NCI-H1436 treated with DMSO at 0.1 percent for 48 hours (cell line): Measurements from ENCODE around the gene TWNK.
"Not testable (repeated sequence)": the region's sequence is repeated elsewhere in the genome, so short reads cannot be mapped to it uniquely, and the experiment has no call there.

Source experiments
- DNase-seq: peaks from one replicate; lab custom pipeline; 2025; lab: John Stamatoyannopoulos, UW

The TWNK gene

GRCh38 chr10:100972904-100973535 lies 14.3 kb upstream of the TWNK start:
- DNase-seq = no peak

DNA sequence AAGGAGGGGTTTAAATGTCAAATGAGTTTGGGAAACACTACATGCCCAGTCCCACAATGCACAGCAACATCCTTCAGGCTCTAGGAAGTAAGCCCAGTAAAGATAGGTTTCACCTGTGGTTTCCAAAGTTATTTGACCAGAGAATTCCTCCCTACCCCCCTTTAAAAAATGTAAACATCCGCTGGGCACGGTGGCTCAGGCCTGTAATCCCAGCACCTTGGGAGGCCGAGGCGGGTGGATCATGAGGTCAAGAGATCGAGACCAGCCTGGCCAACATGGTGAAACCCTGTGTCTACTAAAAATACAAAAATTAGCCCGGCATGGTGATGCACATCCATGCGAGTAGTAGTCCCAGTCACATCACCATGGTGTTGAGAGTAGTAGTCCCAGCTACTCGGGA lies 11.9 kb upstream of the TWNK start:
- not testable (repeated sequence) for DNase-seq

DNA sequence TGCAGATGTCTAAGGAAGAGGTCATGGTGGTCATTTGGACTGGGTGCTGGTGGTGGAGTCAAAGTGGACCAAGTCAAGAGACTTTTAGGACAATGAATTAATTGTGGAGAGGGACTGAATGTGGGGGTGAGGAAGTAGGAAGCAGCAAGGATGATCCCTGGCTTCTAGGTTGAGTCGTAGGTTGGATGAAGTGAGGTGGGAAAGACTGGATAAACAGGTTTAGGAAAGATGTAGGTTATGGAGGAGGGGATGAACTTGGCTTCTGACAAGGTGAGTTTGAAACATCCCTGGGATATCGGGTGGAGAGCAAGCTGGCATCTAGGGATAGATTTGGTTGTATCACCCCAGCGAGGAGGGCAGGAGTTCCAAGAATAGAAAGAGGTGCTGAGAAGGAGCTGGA lies 10.4 kb upstream of the TWNK start:
- no peak for DNase-seq

GRCh38 chr10:100977436-100977835 lies 9.9 kb upstream of the TWNK start:
- DNase-seq = no peak

- DNase-seq = no peak
These were observed 9.0 kb upstream of the TWNK start for GRCh38 chr10:100978121-100978900.

DNA sequence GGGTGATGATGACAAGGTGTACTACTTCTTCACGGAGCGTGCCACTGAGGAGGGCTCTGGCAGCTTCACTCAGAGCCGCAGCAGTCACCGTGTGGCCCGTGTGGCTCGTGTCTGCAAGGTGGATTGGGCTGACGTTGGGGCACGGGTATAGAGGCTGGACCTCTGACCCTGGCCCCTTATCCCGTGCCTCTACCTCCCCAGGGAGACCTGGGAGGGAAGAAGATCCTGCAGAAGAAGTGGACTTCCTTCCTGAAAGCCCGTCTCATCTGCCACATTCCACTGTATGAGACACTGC lies 8.5 kb upstream of the TWNK start:
- DNase-seq = no peak

GRCh38 chr10:100979791-100980272 lies 7.5 kb upstream of the TWNK start:
- DNase-seq = no peak

GRCh38 chr10:100980311-100980710 lies 7.0 kb upstream of the TWNK start:
- no peak for DNase-seq

- DNase-seq = no peak
These were observed 6.6 kb upstream of the TWNK start for GRCh38 chr10:100980711-100981110.

DNA sequence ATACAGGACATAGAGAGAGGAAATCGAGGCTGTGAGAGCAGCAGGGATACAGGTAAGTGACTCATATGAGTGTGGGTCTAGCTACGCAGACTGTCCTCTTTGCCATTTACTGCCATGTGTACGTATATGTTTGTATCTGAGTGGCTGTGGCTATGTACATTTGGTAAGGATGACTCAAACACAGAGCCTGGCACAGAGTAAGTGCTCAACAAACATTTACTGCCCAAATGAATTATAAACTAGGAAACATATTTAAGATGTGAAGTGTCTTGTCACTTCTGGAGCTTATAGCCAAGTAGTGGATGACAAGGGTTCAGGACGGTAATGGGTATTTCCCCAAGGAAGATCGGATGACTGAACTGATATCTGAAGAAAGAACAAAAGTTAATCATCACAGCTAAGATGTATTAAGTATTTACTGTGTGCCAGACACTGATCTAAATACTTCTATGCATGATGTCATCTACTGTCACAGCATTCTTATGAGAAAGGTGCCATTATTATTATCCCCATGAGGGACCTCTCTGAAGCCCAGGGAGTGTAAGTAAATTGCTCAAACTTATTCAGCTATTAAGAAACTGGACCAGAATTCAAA lies 6.1 kb upstream of the TWNK start:
- no peak for DNase-seq

DNA sequence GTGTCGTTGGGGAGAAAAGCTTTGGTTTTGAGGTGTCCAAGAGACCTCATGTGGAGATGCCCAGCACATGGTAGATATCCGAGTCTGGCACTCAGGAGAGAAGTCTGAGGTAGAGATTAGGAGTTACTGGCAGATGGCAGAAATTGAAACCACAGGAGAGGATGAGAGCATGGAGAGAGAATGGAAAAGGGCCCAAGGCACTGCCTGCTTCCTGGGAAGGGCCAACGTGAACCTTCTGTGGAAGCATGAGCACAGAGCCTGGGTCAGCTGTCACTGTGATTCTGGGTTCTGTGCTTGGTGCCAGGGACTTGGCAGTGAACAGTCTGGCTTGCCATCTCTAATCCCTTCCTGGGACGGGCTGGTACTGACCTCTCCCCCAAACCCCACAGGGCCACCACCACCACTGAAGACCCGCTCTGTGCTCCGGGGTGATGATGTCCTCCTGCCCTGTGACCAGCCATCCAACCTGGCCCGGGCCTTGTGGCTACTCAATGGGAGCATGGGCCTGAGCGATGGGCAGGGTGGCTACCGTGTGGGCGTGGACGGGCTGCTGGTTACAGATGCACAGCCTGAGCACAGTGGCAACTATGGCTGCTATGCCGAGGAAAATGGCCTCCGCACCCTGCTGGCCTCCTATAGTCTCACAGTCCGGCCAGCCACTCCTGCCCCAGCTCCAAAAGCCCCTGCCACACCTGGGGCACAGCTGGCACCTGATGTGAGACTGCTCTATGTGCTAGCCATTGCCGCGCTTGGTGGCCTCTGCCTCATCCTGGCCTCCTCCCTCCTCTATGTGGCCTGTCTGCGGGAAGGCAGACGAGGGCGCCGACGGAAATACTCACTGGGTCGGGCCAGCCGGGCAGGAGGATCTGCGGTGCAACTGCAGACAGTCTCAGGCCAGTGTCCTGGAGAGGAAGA lies 4.2 kb upstream of the TWNK start:
- DNase-seq = no peak

DNA sequence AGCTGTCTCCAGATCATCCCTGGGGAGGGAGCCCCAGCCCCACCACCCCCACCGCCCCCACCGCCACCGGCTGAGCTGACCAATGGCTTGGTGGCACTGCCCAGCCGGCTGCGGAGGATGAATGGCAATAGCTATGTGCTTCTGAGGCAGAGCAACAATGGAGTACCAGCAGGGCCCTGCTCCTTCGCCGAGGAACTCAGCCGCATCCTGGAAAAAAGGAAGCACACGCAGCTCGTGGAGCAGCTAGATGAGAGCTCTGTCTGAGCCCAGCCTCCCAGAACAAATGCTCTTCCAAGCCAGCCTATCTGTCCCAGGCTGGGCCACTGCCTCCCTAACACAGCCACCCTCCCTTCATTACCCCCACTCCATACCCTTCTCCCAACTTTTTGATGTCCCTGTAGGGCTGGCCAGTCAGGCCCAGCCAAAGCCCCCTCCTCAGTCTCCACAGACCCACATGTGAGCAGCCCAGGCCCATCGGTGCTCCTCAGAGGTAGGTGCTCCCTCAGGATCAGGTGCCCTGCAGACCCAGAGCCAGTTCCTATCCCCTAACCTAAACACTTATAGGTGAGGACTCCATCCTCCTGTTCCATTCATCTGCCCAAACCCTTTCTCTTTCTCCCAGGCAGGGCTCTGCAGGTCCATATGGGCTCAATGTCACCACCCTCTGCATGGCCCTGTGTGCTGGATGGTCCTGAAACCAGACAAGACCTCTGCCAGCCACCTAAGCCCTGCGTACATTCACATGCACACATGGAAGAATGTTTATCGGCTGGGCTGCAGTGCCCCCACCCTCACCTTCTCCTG lies 3.3 kb upstream of the TWNK start:
- no peak for DNase-seq

DNA sequence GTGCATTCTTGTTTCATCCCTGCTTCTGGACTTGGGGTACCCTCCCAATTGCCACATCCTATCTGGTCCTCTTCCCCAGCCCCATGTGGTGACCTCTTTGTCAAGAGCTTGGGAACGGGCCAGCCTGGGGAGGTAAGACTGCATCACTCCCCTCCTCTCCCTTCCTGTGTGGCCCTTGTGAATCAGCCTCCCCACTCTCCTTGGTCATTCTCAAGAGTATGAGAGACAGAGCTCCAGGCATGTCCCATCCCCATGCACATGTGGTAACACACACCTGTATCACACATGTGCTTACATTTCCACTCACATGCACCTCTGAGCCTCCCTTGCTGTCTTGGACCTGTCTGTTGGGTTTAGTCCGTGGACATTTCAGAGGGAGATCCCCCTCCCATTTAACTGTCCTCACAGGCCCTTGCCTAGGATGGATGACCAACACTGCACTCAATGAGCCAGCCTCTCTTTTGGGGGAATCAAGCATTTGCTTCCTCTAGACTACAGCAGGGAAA lies 2.6 kb upstream of the TWNK start:
- no peak for DNase-seq

GRCh38 chr10:100985336-100985735 lies 2.0 kb upstream of the TWNK start:
- no peak for DNase-seq

- no peak for DNase-seq
These were observed 756 bp upstream of the TWNK start for GRCh38 chr10:100986623-100986951.

DNA sequence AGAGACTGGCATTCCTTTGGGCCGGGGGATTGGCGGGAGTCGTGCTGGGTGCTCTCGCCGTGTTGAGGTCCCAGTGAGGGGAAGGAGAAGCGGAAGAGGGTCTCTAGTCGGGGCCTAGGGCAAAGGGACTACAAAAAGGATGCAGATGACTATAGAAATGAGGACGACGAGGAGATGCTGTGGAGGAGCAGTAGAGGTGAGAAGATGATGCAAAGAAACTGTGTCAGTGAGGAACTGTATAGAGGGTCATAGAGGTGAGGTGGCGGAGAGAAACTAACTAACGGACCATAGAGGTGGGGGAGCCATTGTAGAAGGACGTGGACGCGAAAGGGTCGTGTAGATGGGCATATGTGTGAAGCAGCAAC lies 324 bp downstream of the TWNK start:
- no peak for DNase-seq

- no peak for DNase-seq
These were observed 823 bp downstream of the TWNK start for GRCh38 chr10:100988166-100988565.

DNA sequence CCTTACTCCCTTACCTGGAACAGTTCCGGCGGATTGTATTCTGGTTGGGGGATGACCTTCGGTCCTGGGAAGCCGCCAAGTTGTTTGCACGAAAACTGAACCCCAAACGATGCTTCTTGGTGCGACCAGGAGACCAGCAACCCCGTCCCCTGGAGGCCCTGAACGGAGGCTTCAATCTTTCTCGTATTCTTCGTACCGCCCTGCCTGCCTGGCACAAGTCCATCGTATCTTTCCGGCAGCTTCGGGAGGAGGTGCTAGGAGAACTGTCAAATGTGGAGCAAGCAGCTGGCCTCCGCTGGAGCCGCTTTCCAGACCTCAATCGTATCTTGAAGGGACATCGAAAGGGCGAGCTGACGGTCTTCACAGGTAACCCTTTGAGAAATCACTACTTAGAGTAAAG lies 1.7 kb downstream of the TWNK start:
- no peak for DNase-seq

GRCh38 chr10:100993986-100994708 lies 6.8 kb downstream of the TWNK start:
- DNase-seq = no peak

GRCh38 chr10:100995181-100995580 lies 7.8 kb downstream of the TWNK start:
- DNase-seq = no peak
